GM10266 (cell line): ENCODE measurements around the gene USP16.

ENCODE experiments used
- DNase-seq: peaks from one replicate; pipeline ENCODE4 v3.0.0; 2012; ENCODE audit errors: extremely low spot score
- TF ChIP-seq, protein P1 (sequence below): IDR thresholded peaks from 2 replicates; pipeline ENCODE4 v1.5.1; 2012; ENCODE audit warnings: mild to moderate bottlenecking, low read depth; ENCODE audit not compliant: control insufficient read depth, insufficient read depth; ENCODE audit errors: missing control alignments

USP16 gene

DNA sequence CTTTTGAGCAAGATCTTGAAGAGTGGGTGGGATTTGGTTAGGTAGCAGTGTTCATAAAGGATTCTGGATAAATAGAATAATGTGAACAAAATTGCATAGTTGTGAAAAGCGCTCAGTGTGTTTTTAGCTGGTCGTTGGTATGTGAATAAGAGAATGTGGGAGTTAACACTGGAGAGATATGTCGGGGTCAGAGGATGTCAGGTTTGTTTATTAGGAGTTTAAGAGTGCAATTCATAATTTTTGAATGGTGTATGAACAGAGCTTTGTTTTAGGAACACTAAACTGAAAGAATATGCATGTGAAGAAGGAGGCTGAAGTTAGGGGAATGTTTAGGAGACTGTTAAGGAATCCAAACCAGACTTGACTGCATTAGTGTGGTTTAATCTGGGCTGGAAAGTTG is 9.4 kb downstream of the USP16 start:
- no peak for DNase-seq
- TF ChIP-seq, protein P1, sequence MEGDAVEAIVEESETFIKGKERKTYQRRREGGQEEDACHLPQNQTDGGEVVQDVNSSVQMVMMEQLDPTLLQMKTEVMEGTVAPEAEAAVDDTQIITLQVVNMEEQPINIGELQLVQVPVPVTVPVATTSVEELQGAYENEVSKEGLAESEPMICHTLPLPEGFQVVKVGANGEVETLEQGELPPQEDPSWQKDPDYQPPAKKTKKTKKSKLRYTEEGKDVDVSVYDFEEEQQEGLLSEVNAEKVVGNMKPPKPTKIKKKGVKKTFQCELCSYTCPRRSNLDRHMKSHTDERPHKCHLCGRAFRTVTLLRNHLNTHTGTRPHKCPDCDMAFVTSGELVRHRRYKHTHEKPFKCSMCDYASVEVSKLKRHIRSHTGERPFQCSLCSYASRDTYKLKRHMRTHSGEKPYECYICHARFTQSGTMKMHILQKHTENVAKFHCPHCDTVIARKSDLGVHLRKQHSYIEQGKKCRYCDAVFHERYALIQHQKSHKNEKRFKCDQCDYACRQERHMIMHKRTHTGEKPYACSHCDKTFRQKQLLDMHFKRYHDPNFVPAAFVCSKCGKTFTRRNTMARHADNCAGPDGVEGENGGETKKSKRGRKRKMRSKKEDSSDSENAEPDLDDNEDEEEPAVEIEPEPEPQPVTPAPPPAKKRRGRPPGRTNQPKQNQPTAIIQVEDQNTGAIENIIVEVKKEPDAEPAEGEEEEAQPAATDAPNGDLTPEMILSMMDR: no peak

DNA sequence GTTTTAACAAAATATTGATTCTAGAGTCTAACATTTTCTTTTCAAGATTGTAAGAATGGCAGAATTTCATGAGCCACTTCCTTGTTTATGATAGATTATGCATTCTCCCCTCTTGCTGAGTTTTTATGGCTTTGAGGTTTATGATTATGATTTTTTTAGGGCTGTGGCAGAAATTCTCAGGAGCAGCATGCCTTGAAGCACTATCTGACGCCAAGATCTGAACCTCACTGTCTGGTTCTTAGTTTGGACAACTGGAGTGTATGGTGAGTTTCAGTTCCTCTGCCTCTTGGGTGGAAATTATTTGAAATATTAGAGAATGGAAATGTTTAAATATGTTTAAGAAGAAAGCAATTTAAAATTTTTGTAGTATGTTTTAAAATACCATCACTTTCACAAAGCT is 10.2 kb downstream of the USP16 start:
- DNase-seq: no peak

DNA sequence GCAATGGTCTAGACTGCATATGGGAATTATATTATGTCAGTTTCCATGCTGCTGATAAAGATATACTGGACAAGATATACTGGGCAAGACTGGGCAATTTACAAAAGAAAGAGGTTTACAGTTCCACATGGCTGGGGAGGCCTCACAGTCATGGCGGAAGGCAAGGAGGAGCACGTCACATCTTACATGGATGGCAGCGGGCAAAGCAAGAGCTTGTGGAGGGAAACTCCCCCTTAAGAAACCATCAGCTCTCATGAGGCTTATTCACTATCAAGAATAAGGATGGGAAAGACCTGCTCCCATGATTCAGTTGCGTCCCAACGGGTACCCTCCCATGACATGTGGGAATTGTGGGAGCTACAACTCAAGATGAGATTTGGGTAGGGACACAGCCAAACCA is 27.8 kb downstream of the USP16 start:
- DNase-seq: no peak

More for the DNA sequence above, 10.2 kb downstream of the USP16 start:
- TF ChIP-seq, protein P1: no peak

DNA sequence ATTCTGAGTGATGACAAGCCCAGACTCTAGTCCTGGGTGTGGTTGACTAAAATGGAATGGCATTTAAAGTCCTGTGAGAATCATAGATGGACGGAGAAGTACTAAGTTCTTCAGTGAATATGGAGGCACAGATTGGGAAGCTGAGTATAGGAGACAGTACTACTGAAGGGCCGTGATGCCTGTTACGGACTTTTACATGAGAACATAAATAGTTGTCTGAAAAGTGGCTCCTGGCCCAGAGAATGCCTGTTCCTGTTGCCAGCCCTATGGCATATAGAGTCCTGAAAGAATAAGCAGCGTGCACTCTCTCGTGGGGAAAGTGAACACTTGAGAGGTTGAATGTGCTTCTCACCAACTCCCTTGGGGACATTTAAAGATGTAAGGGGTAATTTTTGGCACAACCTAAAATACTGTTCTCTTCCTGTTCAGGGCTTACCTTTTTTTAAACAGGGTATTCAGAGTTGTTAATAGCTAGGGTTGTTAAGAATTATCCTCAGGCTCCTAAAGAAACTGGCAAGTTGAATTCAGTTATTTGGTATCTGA is 28.6 kb downstream of the USP16 start:
- DNase-seq: no peak
- TF ChIP-seq, protein P1: no peak

More for the DNA sequence above, 27.8 kb downstream of the USP16 start:
- TF ChIP-seq, protein P1: no peak

DNA sequence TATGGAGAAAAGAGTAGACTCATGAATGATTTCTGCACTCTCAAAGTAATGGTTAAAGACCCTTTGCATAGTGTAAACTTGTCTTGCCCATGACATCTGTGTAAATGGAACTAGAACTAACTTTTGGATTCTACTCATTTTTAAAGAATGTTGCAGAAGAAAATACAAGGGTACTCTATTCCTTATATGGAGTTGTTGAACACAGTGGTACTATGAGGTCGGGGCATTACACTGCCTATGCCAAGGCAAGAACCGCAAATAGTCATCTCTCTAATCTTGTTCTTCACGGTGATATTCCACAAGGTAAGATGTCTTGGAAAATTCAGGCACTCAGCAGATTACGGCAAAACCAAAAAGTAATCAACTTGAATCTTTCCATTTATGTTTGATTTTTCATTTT is 29.2 kb downstream of the USP16 start:
- TF ChIP-seq, protein P1: no peak
- DNase-seq: no peak

DNA sequence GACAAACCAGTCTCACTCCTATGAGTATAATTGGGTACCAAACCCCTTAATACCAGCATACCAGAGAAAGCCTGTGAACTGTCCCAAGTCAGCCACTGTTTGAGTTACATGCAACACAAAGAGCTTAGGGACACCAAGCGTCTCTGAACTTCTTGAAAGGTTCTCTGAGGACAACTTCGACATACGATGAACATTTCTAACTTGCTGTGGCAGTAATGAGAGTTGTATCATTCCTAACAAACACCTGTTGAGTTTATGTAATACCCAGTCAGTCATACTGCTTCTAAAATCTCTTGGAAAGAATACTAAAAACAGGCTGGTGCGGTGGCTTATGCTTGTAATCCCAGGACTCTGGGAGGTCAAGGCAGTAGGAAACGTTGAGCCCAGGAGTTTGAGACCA is 30.6 kb downstream of the USP16 start:
- TF ChIP-seq, protein P1: no peak
- no peak for DNase-seq

DNA sequence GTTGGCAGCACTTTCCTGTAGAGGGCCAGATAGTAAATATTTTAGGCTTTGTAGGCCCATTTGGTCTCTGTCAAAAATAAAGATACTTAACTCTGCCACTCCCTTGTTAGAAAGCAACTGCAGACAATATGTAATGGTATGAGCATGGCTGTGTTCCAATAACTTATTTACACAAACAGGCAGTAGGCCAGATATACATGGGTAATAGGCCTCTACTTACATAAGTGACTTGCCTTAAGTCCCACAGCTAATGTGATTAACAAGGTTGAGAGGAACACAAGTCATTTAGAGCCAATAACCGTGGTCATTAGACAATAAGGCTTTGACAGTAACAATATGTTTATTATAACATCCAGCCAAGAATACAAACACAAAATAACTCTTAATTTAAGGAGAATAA is 31.5 kb downstream of the USP16 start:
- DNase-seq: no peak
- TF ChIP-seq, protein P1: no peak
